Esophagus muscularis mucosa (tissue), 3 donors: ENCODE data around the gene SF3B1.

ENCODE experiments used
- POLR2A ChIP-seq: fragments of 450-650 bp; IDR thresholded peaks from one replicate; pipeline ENCODE4 v1.6.1; 2017; ENCODE audit warnings: antibody characterized with exemption, moderate library complexity, mild to moderate bottlenecking, low read depth
- TF ChIP-seq, protein P1 (sequence below), 3 experiments: fragments of 200-600 bp in 2 of 3; fragments of 450-650 bp in 1 of 3; sonication (generic) in 2 of 3; IDR thresholded peaks; one replicate each; pipeline ENCODE4 v1.5.1; 2017 to 2019; ENCODE audit warnings: antibody characterized with exemption in 3 of 3, mild to moderate bottlenecking in 2 of 3, moderate library complexity in 1 of 3

- no peak for TF ChIP-seq POLR2A
- TF ChIP-seq, protein P1, sequence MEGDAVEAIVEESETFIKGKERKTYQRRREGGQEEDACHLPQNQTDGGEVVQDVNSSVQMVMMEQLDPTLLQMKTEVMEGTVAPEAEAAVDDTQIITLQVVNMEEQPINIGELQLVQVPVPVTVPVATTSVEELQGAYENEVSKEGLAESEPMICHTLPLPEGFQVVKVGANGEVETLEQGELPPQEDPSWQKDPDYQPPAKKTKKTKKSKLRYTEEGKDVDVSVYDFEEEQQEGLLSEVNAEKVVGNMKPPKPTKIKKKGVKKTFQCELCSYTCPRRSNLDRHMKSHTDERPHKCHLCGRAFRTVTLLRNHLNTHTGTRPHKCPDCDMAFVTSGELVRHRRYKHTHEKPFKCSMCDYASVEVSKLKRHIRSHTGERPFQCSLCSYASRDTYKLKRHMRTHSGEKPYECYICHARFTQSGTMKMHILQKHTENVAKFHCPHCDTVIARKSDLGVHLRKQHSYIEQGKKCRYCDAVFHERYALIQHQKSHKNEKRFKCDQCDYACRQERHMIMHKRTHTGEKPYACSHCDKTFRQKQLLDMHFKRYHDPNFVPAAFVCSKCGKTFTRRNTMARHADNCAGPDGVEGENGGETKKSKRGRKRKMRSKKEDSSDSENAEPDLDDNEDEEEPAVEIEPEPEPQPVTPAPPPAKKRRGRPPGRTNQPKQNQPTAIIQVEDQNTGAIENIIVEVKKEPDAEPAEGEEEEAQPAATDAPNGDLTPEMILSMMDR (IDR thresholded peaks at IDR 0.05) = no peak
These were observed 29.2 kb downstream of the SF3B1 start for GRCh38 chr2:197405582-197405981.
